HCT116 (cell line): ENCODE measurements around the gene GRB10.

Source experiments
- CEBPB ChIP-seq: IDR thresholded peaks from 2 replicates; pipeline ENCODE4 v1.6.1; 2012; ENCODE audit warnings: low read depth
- CTCF ChIP-seq, 3 experiments: fragments of 200-600 bp in 1 of 3; sonication (generic) in 1 of 3; IDR thresholded peaks in 2 of 3; conservative IDR thresholded peaks in 1 of 3; 2 replicates each; pipeline ENCODE4 v1.5.1; 2012 to 2017; ENCODE audit warnings: low read depth in 2 of 3, low read length in 2 of 3, antibody characterized with exemption in 1 of 3, borderline replicate concordance in 1 of 3, control low read depth in 1 of 3, mild to moderate bottlenecking in 1 of 3, mixed read lengths in 1 of 3, mixed run types in 1 of 3, moderate library complexity in 1 of 3; ENCODE audit not compliant: insufficient read depth in 1 of 3
- EZH2 ChIP-seq: fragments of 200-600 bp; sonication (generic); IDR thresholded peaks from 2 replicates; pipeline ENCODE4 v1.6.1; 2017; ENCODE audit warnings: antibody characterized with exemption, mixed run types
- EZH2phosphoT487 ChIP-seq: fragments of 200-600 bp; IDR thresholded peaks from 2 replicates; pipeline ENCODE4 v1.6.1; 2018; ENCODE audit warnings: antibody characterized with exemption, borderline replicate concordance
- MAX ChIP-seq: IDR thresholded peaks from 2 replicates; pipeline ENCODE4 v1.6.1; 2012
- POLR2A ChIP-seq: IDR thresholded peaks from 2 replicates; pipeline ENCODE4 v1.7.0; 2011; ENCODE audit warnings: borderline replicate concordance; ENCODE audit not compliant: insufficient read depth, insufficient read length; ENCODE audit errors: extremely low read depth
- POLR2AphosphoS5 ChIP-seq: IDR thresholded peaks from 2 replicates; pipeline ENCODE4 v1.6.1; 2011; ENCODE audit warnings: mild to moderate bottlenecking, low read depth, low read length, moderate library complexity
- RAD21 ChIP-seq: IDR thresholded peaks from 2 replicates; pipeline ENCODE4 v1.6.1; 2012; ENCODE audit warnings: low read depth, mild to moderate bottlenecking
- SIN3A ChIP-seq: IDR thresholded peaks from 2 replicates; pipeline ENCODE4 v1.6.1; 2012; ENCODE audit warnings: low read depth
- ZBTB33 ChIP-seq: IDR thresholded peaks from 2 replicates; pipeline ENCODE4 v1.6.1; 2011; ENCODE audit warnings: mild to moderate bottlenecking, low read length, moderate library complexity; ENCODE audit not compliant: insufficient replicate concordance; ENCODE audit errors: extremely low read depth
- ZFX ChIP-seq: fragments of 450-650 bp; IDR thresholded peaks from 2 replicates; pipeline ENCODE4 v1.6.1; 2017

- TF ChIP-seq ZFX (no peak), EZH2phosphoT487 (no peak), SIN3A (no peak), EZH2 (no peak), ZBTB33 (no peak), RAD21 (no peak), POLR2A (no peak), CTCF (IDR thresholded peaks at IDR 0.05 in 2 of 3, conservative IDR thresholded peaks at IDR 0.05 in 1 of 3; ENCODE audit: borderline replicate concordance in 1 of 3, insufficient read depth in 1 of 3, low read depth in 2 of 3, low read length in 2 of 3) (no peak), POLR2AphosphoS5 (no peak), CEBPB (no peak), MAX (no peak)
Observed at GRCh38 chr7:50812094-50812493, 29.4 kb upstream of the GRB10 start.
